Spleen (tissue), 11 donors: ENCODE data around the gene CNNM1. TPM values are rescaled to one million over a fixed set of nuclear protein-coding genes. Genes with fewer than 3 reads are reported as not detected.

Experiments
- DNase-seq: peaks from one replicate; pipeline ENCODE4 v3.0.0-alpha.2; 2020
- H3K27ac ChIP-seq, 8 donors: fragments of 200-600 bp; sonication (generic) in 7 of 8; 1 replicate in 4 of 8; 2 replicates in 4 of 8; pipeline versions ENCODE4 v1.5.0 to v1.8.0; 2016 to 2021; ENCODE audit warnings: inconsistent platforms in 4 of 8, mild to moderate bottlenecking in 4 of 8, moderate library complexity in 1 of 8
- H3K27me3 ChIP-seq, 7 donors: fragments of 200-600 bp; sonication (generic) in 6 of 7; replicated peaks in 1 of 7; 1 replicate in 4 of 7; 2 replicates in 3 of 7; pipeline versions ENCODE4 v1.5.0 to v1.8.0; 2016 to 2021; ENCODE audit warnings: inconsistent platforms in 3 of 7, mild to moderate bottlenecking in 1 of 7
- H3K36me3 ChIP-seq, 6 donors: fragments of 200-600 bp; sonication (generic) in 5 of 6; 1 replicate in 4 of 6; 2 replicates in 2 of 6; pipeline versions ENCODE4 v1.5.0 to v1.8.0; 2016 to 2021; ENCODE audit warnings: inconsistent platforms in 2 of 6
- H3K4me1 ChIP-seq, 6 donors: fragments of 200-600 bp; sonication (generic) in 5 of 6; 1 replicate in 3 of 6; 2 replicates in 3 of 6; pipeline versions ENCODE4 v1.5.0 to v1.8.0; 2016 to 2021; ENCODE audit warnings: inconsistent platforms in 3 of 6
- H3K4me3 ChIP-seq, 8 donors: fragments of 200-600 bp; sonication (generic) in 7 of 8; 1 replicate in 4 of 8; 2 replicates in 4 of 8; pipeline versions ENCODE4 v1.5.0 to v1.8.0; 2016 to 2021; ENCODE audit warnings: inconsistent platforms in 4 of 8, mild to moderate bottlenecking in 4 of 8, moderate library complexity in 2 of 8
- H3K9me3 ChIP-seq, 8 donors: fragments of 200-600 bp; sonication (generic) in 7 of 8; 1 replicate in 4 of 8; 2 replicates in 4 of 8; pipeline versions ENCODE4 v1.5.0 to v1.8.0; 2016 to 2021; ENCODE audit warnings: inconsistent platforms in 4 of 8
- CTCF ChIP-seq, 11 experiments: fragments of 200-600 bp in 7 of 11; fragments of 450-650 bp in 4 of 11; sonication (generic) in 4 of 11; IDR thresholded peaks in 8 of 11; conservative IDR thresholded peaks in 3 of 11; 1 replicate in 7 of 11; 2 replicates in 4 of 11; pipeline versions ENCODE4 v1.4.0 to v1.8.0; 2016 to 2021; ENCODE audit warnings: antibody characterized with exemption in 11 of 11, inconsistent platforms in 4 of 11, mild to moderate bottlenecking in 1 of 11
- POLR2A ChIP-seq, 3 donors: fragments of 450-650 bp; IDR thresholded peaks; one replicate each; pipeline ENCODE4 v1.5.1; 2017; ENCODE audit warnings: antibody characterized with exemption in 3 of 3, mild to moderate bottlenecking in 1 of 3
- POLR2AphosphoS5 ChIP-seq, 3 donors: sonication (generic); formaldehyde crosslinking; IDR thresholded peaks; one replicate each; pipeline ENCODE4 v1.5.1; 2017; ENCODE audit warnings: antibody characterized with exemption in 3 of 3
- WGBS, 5 donors: extraction: QIAGEN DNeasy Blood & Tissue Kit in 3 of 5; methylation state at CpG; one replicate each; pipeline versions ENCODE4 v1.1.5 to v1.1.7; 2013 to 2018; 5-methylcytosine and 5-hydroxymethylcytosine counted together
- intact Hi-C: fragments of 100-400 bp; cut with DNase I; formaldehyde crosslinking; loops from one replicate; pipeline ENCODE4 v1.15.0; 2023; ENCODE audit warnings: low total_unique reads
- polyA plus RNA-seq, 3 donors: library from polyadenylated mRNA; stranded (reverse); fragments of 200-250 nt; gene quantifications; one replicate each; pipeline ENCODE4 v1.2.1, GENCODE V29; 2013
- total RNA-seq, 7 donors: library from RNA; depleted of rRNA in 3 of 7; stranded (reverse); fragments of >200 nt in 3 of 7; fragmentation: NEBNext Ultra II Directional in 4 of 7; extraction: Animal tissue kit (Norgen Biotek cat#: 25700) in 4 of 7; gene quantifications; one replicate each; pipeline versions ENCODE4 v1.1.0 to v1.2.1, GENCODE V29; 2016 to 2021
- donor health status: healthy with polysubstance abuse.
- donor health status: DM: no; HTN: no; CAD: no; lungs with moderate emphysema.
- donor health status: DM: no; HTN: no; CAD: no.
- donor health status: Bipolar disorder and iron deficiency.
- donor health status: healthy.
- donor health status: DM: no; HTN: no; CAD: no.
- donor health status: DM: yes; HTN: yes; CAD: no.

Gene CNNM1
- total and polyA plus RNA-seq, 10 donors: 0.05 to 0.43 (median 0.16) TPM; not detected in 1

DNA sequence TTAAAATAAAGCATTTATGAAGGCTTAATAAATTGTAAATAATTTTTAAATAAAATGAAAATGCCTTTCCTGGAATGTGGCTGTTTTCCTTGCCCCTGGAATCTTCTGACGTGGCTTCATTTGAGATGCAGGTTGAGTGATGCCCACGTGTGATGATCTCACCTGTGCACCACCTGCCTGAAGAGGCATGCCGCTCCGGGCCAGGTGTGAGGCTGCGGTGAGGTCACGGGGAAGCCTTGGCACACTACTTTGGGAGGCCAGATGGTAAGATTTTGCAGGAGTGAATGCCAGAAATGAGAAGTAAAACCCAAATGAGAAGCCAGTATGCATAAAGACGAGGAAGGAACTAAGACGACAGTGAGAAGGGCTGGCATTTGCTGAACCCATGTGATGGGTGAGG lies 65.1 kb downstream of the CNNM1 start:
- peaks cover 0 to 40% (median 21%) of the 10 kb centered on the region in 6 donors for H3K36me3 ChIP-seq
- TF ChIP-seq POLR2A (IDR thresholded peaks at IDR 0.05): no peak
- TF ChIP-seq POLR2AphosphoS5 (IDR thresholded peaks at IDR 0.05): no peak
- no peak for TF ChIP-seq CTCF (IDR thresholded peaks at IDR 0.05 in 8 of 11, conservative IDR thresholded peaks at IDR 0.05 in 3 of 11)
- H3K4me3 ChIP-seq: no peak overlapping the region
- H3K9me3 ChIP-seq: no peaks in the 10 kb centered on the region
- intact Hi-C loops: loop anchor here (5.0 kb wide), 1 partner anchor 218 kb away; no protein-coding TSS in a partner anchor
- WGBS, 5 donors: 69 to 82% (median 75%) methylated on average over 8 of the region's 8 CpGs
- no peak for DNase-seq
- no peak overlapping the region for H3K27ac ChIP-seq
- H3K4me1 ChIP-seq: peaks cover 0 to 12% (median 0%) of the 10 kb centered on the region in 6 donors
- no peaks in the 10 kb centered on the region for H3K27me3 ChIP-seq

GRCh38 chr10:99394761-99395386 lies 65.7 kb downstream of the CNNM1 start:
- intact Hi-C loops: loop anchor here (5.0 kb wide), 1 partner anchor 217 kb away; no protein-coding TSS in a partner anchor
- no peak for DNase-seq
- Histone ChIP-seq H3K27ac (no peak overlapping the region), H3K4me1 (peaks cover 0 to 12% (median 0%) of the 10 kb centered on the region in 6 donors), H3K4me3 (no peak overlapping the region), H3K27me3 (no peaks in the 10 kb centered on the region), H3K9me3 (no peaks in the 10 kb centered on the region), H3K36me3 (peaks cover 0 to 46% (median 24%) of the 10 kb centered on the region in 6 donors)
- 93 to 97% (median 95%) methylated on average over 7 of the region's 7 CpGs for WGBS, 5 donors
- TF ChIP-seq CTCF (IDR thresholded peaks at IDR 0.05 in 8 of 11, conservative IDR thresholded peaks at IDR 0.05 in 3 of 11) (no peak), POLR2A (IDR thresholded peaks at IDR 0.05) (no peak), POLR2AphosphoS5 (IDR thresholded peaks at IDR 0.05) (no peak)

DNA sequence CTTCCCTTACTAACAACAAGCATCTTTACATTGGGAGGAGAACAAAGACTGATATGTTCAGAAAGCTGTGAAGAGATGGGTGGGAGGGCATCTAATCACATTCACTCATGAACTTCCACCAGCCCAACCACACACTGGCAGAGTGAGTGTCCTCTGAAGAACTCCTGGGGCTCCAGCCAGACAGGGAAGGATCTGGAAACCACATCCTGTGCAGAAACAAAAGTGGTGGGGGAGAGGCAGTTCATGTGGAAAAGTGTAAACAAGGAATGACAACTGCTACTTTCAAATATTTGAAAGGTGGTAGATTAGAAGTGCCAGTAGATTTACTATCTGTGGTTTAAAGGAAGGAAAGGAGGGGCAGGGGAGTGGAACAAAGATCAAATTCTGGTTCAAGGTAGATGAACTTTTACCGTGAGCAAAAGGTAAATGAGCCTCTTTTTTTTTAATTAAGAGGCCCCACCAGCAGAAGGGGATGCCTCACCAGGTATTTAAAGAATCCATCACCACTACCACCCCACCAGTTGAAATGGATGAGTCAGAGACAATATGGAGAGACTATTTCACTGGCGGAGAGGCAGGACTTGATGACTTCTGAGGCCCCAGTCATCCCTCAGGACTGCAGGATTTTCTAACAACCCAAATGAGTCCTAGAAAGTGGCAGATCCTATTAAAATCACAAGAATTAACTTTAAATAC lies 66.7 kb downstream of the CNNM1 start:
- no peak for TF ChIP-seq CTCF (IDR thresholded peaks at IDR 0.05 in 8 of 11, conservative IDR thresholded peaks at IDR 0.05 in 3 of 11)
- no peak for TF ChIP-seq POLR2AphosphoS5 (IDR thresholded peaks at IDR 0.05)
- TF ChIP-seq POLR2A (IDR thresholded peaks at IDR 0.05): no peak
- Histone ChIP-seq H3K36me3 (peaks cover 0 to 56% (median 30%) of the 10 kb centered on the region in 6 donors), H3K4me3 (no peak overlapping the region), H3K27me3 (no peaks in the 10 kb centered on the region), H3K9me3 (no peaks in the 10 kb centered on the region), H3K4me1 (peaks cover 0 to 12% (median 0%) of the 10 kb centered on the region in 6 donors), H3K27ac (no peak overlapping the region)
- no peak for DNase-seq
- intact Hi-C loops: no loop called here
- WGBS, 5 donors: 50 to 68% (median 56%) methylated on average over 2 of the region's 2 CpGs

- peaks cover 0 to 62% (median 36%) of the 10 kb centered on the region in 6 donors for H3K36me3 ChIP-seq
- no peak for DNase-seq
- H3K27ac ChIP-seq: no peak overlapping the region
- TF ChIP-seq POLR2AphosphoS5 (IDR thresholded peaks at IDR 0.05) (no peak), POLR2A (IDR thresholded peaks at IDR 0.05) (no peak), CTCF (IDR thresholded peaks at IDR 0.05 in 8 of 11, conservative IDR thresholded peaks at IDR 0.05 in 3 of 11) (no peak)
- peaks cover 0 to 12% (median 0%) of the 10 kb centered on the region in 6 donors for H3K4me1 ChIP-seq
- H3K9me3 ChIP-seq: no peaks in the 10 kb centered on the region
- intact Hi-C loops: no loop called here
- no peak overlapping the region for H3K4me3 ChIP-seq
- 83 to 92% (median 88%) methylated on average over 3 of the region's 3 CpGs for WGBS, 5 donors
- no peaks in the 10 kb centered on the region for H3K27me3 ChIP-seq
Observed at GRCh38 chr10:99396471-99396870, 67.3 kb downstream of the CNNM1 start.
